Mammary epithelial cell (primary cell): ENCODE results near the gene CDH4.

Experiments used
- EZH2 ChIP-seq: IDR thresholded peaks from 2 replicates; pipeline ENCODE4 v1.6.1; 2012; ENCODE audit warnings: low read length, inconsistent platforms, borderline replicate concordance
- TF ChIP-seq, protein P1 (sequence below), 2 donors: IDR thresholded peaks in 1 of 2; conservative IDR thresholded peaks in 1 of 2; 2 replicates each; pipeline ENCODE4 v1.5.1; 2011 to 2012; ENCODE audit warnings: inconsistent platforms in 2 of 2, low read length in 2 of 2, mild to moderate bottlenecking in 2 of 2, control low read depth in 1 of 2, low read depth in 1 of 2; ENCODE audit not compliant: insufficient read depth in 1 of 2; ENCODE audit errors: extremely low read depth in 1 of 2

DNA sequence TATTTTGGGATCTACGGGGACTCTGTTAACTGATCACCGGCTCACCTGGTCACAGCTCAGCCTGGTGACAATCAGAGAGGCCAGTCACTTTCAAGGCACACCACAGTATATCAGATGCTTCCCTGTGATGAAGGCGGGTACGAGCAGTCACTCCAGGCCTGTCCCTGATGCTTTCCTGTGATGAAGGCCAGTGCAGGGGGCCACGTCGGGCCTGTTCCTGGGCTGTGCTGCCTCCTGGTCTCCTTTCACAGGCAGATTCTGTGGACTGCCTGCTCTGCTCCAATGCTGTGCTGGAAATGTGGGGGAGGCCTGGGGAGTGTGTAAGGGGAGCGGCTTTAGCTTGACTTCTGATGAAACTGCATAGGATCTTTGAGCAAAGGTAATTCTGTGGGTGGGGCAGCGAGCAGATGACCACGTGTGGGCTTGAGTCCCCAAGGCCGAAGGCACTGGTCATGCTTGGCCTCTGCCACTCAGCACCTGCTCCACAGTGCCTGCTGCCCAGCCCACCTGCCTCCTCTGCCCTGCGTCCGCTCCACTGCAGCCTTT lies 441.1 kb downstream of the CDH4 start:
- TF ChIP-seq, protein P1, sequence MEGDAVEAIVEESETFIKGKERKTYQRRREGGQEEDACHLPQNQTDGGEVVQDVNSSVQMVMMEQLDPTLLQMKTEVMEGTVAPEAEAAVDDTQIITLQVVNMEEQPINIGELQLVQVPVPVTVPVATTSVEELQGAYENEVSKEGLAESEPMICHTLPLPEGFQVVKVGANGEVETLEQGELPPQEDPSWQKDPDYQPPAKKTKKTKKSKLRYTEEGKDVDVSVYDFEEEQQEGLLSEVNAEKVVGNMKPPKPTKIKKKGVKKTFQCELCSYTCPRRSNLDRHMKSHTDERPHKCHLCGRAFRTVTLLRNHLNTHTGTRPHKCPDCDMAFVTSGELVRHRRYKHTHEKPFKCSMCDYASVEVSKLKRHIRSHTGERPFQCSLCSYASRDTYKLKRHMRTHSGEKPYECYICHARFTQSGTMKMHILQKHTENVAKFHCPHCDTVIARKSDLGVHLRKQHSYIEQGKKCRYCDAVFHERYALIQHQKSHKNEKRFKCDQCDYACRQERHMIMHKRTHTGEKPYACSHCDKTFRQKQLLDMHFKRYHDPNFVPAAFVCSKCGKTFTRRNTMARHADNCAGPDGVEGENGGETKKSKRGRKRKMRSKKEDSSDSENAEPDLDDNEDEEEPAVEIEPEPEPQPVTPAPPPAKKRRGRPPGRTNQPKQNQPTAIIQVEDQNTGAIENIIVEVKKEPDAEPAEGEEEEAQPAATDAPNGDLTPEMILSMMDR (conservative IDR thresholded peaks at IDR 0.05 in 1 of 2, IDR thresholded peaks at IDR 0.05 in 1 of 2; ENCODE audit: extremely low read depth in 1 of 2, insufficient read depth in 1 of 2, low read depth in 1 of 2, low read length in 2 of 2), result no peak
- TF ChIP-seq EZH2, result no peak
